ENCODE measurements around the gene ALOXE3.

The ALOXE3 gene

DNA sequence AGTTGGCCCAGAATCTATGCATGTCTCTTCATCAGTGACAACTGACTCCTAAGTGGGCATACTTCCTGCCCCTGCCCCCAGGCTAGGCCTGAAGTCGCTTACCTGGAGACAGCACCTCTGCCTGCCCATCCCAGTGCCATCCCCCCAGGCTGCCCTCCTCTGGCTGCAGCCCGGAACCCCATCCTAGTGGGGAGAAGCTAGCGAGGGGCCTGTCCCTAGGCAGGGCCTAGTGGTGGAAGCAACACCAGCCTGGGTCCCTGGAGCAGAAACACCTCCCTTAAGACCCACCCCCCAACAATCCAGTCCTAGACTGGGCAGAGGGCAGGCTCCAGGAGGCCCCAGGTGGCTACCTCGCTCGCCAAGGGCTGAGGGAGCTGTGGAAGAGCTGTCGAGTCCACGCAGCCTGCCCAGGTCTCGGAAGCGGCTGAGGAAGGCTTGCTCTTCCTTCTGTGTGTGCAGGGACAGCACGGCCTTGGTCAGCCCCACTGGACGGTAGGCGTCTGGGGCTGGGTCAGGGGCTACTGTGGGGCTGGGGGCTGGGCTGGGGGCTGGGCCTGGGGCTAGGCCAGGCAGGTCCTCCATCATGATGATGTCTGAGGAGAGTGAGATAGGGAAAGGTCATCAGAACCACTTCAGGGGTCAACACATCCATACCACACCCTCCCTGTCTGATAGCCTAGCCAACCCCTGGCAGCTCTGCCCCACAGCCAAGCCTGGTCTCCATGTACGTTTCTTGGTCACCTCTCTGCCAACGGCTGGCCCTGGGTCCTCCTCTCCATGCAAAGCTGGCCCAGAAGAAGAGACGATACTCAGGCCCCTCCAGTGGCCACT, 26.3 kb upstream of the ALOXE3 start:
- TF ChIP-seq, protein P1, sequence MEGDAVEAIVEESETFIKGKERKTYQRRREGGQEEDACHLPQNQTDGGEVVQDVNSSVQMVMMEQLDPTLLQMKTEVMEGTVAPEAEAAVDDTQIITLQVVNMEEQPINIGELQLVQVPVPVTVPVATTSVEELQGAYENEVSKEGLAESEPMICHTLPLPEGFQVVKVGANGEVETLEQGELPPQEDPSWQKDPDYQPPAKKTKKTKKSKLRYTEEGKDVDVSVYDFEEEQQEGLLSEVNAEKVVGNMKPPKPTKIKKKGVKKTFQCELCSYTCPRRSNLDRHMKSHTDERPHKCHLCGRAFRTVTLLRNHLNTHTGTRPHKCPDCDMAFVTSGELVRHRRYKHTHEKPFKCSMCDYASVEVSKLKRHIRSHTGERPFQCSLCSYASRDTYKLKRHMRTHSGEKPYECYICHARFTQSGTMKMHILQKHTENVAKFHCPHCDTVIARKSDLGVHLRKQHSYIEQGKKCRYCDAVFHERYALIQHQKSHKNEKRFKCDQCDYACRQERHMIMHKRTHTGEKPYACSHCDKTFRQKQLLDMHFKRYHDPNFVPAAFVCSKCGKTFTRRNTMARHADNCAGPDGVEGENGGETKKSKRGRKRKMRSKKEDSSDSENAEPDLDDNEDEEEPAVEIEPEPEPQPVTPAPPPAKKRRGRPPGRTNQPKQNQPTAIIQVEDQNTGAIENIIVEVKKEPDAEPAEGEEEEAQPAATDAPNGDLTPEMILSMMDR (IDR thresholded peaks at IDR 0.05; ENCODE audit: control extremely low read depth, extremely low read depth, low read depth, missing control alignments), result no peak
- no peak for DNase-seq (ENCODE audit: extremely low spot score)
- POLR2A ChIA-PET, result interaction anchor here (1.2 to 4.0 kb wide), 3 partner anchors 8 to 12 kb away, joined by 4 to 17 read pairs (median 8); partner anchors contain the start of gene PER1
- CTCF ChIA-PET, result interaction anchor here (1.0 kb wide), 1 partner anchor 14 kb away, joined by 4 read pairs; no protein-coding TSS in a partner anchor

GRCh38 chr17:8143581-8144400, 25.5 kb upstream of the ALOXE3 start:
- TF ChIP-seq, protein P1 (IDR thresholded peaks at IDR 0.05; ENCODE audit: control extremely low read depth, extremely low read depth, low read depth, missing control alignments), result no peak
- no peak for DNase-seq (ENCODE audit: extremely low spot score)
- CTCF ChIA-PET, result interaction anchor here (0.8 to 1.0 kb wide), 2 partner anchors 15 to 25 kb away, joined by 3 to 4 read pairs; no protein-coding TSS in a partner anchor
- POLR2A ChIA-PET, result interaction anchor here (1.0 to 4.0 kb wide), 5 partner anchors 8 to 15 kb away, joined by 4 to 17 read pairs (median 8); partner anchors contain the start of gene PER1

DNA sequence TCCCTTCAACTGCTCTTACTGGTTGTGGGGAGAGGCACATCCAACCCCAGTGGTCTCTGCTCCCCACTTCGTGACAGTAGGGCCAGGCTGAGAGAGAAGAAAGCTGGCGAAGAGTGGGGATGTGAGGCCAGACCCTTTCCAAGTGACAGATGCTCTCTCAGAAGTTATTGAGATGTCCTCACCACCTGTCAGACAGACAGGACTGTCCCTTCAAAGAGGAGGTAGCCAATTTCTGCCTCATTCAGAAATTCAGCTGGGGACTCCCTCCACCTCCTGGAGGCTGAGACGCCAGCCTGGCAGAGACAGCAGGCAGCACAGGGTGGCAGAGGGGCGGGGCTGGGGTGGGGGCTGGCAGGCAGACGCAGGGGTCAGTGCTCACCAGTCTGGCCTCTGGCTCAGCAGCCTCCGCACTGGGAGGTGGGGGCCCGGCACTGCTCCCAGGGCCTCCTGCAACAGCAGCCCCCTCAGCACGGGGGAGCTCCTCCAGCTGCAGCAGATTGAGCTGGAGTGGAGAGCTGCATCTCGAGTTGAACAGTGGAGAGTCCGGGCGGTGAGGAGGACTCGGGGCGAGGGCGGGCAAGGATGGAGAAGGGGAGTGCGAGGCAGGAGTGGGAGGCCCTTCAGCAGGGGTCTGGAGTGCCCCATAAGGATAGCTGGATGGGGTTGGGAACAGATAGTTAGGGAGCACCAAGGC, 24.7 kb upstream of the ALOXE3 start:
- TF ChIP-seq, protein P1 (IDR thresholded peaks at IDR 0.05; ENCODE audit: control extremely low read depth, extremely low read depth, low read depth, missing control alignments), result no peak
- CTCF ChIA-PET, result interaction anchor here (0.8 to 6.6 kb wide), 2 partner anchors 7 to 24 kb away, joined by 3 to 67 read pairs; partner anchors contain the start of gene PER1
- DNase-seq (ENCODE audit: extremely low spot score), result no peak
- POLR2A ChIA-PET, result interaction anchor here (1.0 to 4.0 kb wide), 4 partner anchors 9 to 16 kb away, joined by 4 to 17 read pairs (median 8); partner anchors contain the start of gene PER1

DNA sequence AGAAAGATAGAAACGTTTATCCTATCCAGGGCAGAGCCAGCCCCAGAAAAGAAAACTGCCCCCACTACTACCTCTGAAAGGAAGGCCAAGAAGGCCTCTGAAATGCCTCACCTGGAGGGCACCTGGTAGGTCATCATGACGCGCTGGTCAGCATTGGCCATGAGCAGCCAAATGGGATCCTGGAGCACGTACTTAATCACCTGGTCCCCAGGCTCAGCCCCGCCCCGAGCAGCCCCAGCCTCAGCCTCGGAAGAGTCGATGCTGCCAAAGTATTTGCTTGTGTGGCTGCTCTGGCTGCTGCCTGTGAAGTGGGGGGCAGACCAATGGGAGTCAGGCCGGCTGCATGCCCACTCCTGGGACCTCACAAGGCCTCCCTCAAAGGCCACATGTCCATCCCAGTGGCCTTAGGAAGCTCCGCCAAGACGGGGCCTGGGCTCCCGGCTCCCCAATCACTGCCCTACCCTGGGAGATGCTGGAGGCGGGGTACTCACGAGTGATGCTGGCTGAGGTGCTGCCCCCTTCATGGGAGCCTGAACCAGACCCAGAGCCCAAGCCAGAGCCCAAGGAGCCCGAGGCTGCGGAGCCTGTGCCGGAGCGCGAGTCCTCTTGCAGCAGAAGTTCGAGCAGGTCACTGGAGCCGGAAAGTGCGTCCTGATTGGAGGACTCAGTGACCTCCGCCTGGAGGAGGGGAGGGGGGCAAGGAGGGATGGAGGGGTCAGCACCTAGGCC, 24.0 kb upstream of the ALOXE3 start:
- CTCF ChIA-PET, result interaction anchor here (1.3 to 6.6 kb wide), 2 partner anchors 8 to 47 kb away, joined by 3 to 67 read pairs; partner anchors contain the start of gene PER1
- POLR2A ChIA-PET, result interaction anchor here (1.6 to 5.5 kb wide), 4 partner anchors 10 to 31 kb away, joined by 3 to 37 read pairs (median 14); no protein-coding TSS in a partner anchor
- no peak for DNase-seq (ENCODE audit: extremely low spot score)
- TF ChIP-seq, protein P1 (IDR thresholded peaks at IDR 0.05; ENCODE audit: control extremely low read depth, extremely low read depth, low read depth, missing control alignments), result no peak

- CTCF ChIA-PET, result interaction anchor here (1.3 to 6.6 kb wide), 3 partner anchors 8 to 47 kb away, joined by 3 to 67 read pairs (median 50); partner anchors contain the start of gene PER1
- POLR2A ChIA-PET, result interaction anchor here (1.0 to 5.5 kb wide), 6 partner anchors 10 to 31 kb away, joined by 3 to 37 read pairs (median 13); partner anchors contain the start of gene PER1
- DNase-seq (ENCODE audit: extremely low spot score), result no peak
- TF ChIP-seq, protein P1 (IDR thresholded peaks at IDR 0.05; ENCODE audit: control extremely low read depth, extremely low read depth, low read depth, missing control alignments), result no peak
Measured at GRCh38 chr17:8141741-8142140, 23.4 kb upstream of the ALOXE3 start.
